ENCODE measurements around the gene INF2.

INF2 gene

DNA sequence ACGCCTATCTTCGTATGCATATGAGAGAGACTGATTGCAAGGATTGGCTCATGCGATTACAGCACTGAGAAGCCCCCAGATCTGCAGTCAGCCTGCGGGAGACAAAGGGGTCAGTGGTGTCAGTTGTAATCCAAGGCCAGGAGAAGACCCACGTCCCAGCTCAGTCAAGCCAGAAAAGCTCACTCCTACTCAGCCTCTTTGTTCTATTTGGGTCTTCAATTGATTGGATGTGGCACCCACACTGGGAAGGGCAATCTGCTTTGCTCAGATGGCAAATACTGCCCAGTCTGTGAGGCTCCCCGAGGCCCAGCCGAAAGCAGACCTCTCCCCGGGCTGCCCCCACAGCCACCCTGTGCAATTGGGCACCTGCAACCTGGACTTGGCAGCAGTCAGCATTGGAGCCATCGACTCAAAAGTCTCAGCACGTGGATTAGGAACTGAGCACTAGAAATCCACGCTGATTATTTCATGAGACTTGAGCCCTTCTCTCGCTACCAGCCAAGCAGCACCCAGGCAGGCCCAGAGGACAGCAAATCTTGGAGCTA is 45.3 kb upstream of the INF2 start:
- TF ChIP-seq, protein P1, sequence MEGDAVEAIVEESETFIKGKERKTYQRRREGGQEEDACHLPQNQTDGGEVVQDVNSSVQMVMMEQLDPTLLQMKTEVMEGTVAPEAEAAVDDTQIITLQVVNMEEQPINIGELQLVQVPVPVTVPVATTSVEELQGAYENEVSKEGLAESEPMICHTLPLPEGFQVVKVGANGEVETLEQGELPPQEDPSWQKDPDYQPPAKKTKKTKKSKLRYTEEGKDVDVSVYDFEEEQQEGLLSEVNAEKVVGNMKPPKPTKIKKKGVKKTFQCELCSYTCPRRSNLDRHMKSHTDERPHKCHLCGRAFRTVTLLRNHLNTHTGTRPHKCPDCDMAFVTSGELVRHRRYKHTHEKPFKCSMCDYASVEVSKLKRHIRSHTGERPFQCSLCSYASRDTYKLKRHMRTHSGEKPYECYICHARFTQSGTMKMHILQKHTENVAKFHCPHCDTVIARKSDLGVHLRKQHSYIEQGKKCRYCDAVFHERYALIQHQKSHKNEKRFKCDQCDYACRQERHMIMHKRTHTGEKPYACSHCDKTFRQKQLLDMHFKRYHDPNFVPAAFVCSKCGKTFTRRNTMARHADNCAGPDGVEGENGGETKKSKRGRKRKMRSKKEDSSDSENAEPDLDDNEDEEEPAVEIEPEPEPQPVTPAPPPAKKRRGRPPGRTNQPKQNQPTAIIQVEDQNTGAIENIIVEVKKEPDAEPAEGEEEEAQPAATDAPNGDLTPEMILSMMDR (IDR thresholded peaks at IDR 0.05; ENCODE audit: low read depth, low read length, missing control alignments): no peak
- H3K4me3 ChIP-seq (ENCODE audit: low read depth, low read length): no peak overlapping the region
- no peak for DNase-seq (ENCODE audit: low read depth)

DNA sequence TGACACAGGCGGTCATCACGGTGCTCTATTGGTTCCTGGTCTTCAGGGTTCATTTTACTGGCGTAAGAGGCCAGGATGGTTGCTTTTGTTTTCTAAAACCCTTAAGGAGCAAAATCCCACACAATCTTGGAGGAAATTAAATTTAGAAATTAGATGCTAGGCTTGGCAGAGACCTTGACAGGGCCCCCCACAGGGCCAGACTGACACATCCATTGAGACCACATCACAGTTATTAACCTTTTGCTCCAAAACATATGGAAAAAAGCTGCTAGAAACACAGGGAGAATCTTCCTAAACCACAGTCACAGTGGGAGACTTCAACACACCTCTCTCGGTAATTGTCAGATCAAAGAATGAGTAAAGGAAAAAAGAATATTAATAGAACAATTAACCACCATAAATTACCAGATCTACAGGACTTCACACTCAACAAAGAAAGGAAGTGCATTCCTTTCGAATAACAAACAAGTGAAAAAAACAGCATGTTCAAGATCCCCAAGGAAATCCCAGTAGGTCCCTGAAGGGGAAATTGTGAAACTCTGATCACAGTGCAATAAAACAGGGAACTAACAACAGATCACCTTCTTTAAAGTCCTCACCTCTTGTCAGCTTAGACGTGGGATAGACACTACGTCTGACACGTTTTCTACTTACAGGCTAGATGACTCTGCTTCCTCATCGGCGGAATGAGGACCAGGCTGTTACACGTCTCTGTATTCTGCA is 44.6 kb upstream of the INF2 start:
- DNase-seq (ENCODE audit: low read depth): no peak
- TF ChIP-seq, protein P1 (IDR thresholded peaks at IDR 0.05; ENCODE audit: low read depth, low read length, missing control alignments): no peak
- H3K4me3 ChIP-seq (ENCODE audit: low read depth, low read length): no peak overlapping the region

DNA sequence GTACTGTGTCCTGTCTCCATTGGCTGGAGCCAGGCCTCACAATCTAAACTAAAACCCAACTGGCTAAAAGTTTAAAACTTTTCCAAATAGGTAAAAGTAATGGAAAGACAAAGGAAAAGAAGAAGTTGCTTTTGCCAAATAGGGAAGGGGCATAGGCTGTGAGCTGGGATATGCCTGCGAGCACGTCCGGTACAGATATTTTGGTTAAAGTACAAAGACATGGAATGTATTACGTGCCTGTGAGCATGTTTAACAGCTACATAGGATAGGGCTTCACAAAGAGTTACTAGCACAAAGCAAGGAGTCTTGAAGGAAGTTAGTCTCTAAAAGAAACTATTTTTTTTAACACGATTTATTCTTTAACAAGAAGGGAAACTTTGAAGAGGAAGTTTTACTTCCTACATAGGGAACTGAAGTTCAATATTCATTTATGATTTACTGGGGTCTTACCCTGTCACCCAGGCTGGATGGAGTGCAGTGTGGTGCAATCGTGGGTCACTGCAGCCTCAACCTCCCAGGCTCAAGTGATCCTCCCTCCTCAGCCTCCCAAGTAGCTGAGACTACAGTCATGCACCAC is 41.9 kb upstream of the INF2 start:
- no peak overlapping the region for H3K4me3 ChIP-seq (ENCODE audit: low read depth, low read length)
- DNase-seq (ENCODE audit: low read depth): no peak

DNA sequence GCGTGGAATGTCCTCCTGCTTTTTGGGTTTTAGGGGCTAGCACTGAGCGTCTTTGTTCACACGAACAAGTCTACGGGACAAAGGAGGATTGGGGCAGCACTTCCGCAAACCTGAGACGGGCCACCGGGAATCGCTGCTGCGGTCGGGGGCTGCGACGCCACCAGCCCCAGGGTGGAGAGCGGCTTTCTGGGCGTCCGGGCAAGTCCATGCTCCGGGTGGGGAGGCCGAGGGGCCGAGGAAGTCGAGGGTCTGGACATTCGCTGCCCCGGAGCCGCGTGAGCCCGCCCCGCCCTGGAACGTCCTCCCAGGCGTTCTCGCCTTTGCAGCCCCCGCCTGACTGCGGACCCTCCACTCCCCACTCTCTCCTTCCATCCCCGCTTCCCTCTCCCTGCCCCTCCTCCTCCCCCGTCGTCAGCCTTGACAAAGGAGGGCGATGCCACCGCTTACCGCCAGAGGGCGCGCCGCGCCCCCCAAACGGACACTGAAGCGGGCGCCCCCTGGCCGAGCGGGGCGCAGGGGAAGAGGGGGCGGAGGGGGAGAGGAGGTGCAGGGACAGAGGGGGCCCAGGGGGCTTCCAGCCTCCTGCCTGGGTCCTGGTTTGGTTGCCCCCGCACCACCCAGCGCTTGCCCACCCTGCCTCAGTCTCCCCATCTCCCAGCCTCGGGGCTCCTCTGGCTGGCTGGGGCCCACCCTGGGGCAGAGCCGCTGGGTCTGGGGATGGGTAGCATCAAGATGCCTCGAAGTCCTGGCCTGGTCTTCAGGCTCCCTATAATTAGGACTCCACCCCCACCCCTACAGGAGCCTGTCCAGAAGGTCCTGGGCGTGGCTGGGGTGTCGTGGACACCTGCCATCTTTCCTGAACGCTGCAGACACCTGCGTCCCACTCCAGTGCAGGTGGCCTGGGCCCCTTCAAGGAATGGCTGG is 39.1 kb upstream of the INF2 start:
- TF ChIP-seq, protein P1 (IDR thresholded peaks at IDR 0.05; ENCODE audit: low read depth, low read length, missing control alignments): peak; percentile 99
- DNase-seq (ENCODE audit: low read depth): no peak
- peak overlapping the region; percentile 29 for H3K4me3 ChIP-seq (ENCODE audit: low read depth, low read length)

More for the DNA sequence above, 41.9 kb upstream of the INF2 start:
- TF ChIP-seq, protein P1 (IDR thresholded peaks at IDR 0.05; ENCODE audit: low read depth, low read length, missing control alignments): no peak

DNA sequence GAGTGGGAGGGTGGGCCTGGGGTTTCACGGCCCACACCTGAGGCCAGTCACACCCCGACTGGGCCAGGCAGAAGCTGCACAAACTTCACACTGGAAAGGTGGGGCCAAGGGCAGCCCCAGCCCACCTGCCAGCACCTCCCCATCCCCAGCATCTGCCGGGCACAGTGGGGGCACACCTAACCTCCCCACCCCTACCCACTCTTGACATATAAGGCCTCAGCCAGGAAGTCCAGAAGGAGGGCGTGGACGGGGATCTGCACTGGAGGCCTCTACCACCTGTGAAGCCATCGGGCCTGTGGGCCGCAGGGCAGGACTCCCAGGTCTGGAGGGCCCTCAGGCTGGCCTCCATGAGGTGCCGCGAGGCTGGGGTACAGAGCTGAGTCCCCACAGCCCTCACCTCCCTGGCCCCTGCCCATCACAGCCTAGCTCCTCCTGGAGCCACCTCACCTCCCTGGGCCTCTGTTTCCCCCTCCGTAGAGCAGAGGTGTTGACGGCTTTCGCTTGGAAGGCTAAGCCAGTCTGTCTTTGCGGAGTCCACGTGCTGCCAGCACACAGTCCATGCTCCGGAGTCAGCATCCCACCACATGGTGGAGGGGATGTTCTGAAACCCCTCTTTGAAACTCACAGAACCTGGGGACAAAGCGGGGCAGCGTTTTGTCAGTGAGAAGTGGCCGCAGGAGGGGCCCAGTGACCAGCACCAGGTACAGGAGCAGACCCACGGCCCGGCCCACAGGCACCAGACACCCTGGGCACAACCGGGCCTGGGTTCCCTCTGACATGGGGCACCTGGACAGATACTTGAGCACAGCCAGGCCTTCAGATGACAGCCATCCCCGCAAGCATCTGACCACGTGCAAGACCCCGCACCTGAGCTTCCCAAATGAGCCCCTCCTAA is 38.2 kb upstream of the INF2 start:
- TF ChIP-seq, protein P1 (IDR thresholded peaks at IDR 0.05; ENCODE audit: low read depth, low read length, missing control alignments): no peak
- DNase-seq (ENCODE audit: low read depth): no peak
- H3K4me3 ChIP-seq (ENCODE audit: low read depth, low read length): no peak overlapping the region

DNA sequence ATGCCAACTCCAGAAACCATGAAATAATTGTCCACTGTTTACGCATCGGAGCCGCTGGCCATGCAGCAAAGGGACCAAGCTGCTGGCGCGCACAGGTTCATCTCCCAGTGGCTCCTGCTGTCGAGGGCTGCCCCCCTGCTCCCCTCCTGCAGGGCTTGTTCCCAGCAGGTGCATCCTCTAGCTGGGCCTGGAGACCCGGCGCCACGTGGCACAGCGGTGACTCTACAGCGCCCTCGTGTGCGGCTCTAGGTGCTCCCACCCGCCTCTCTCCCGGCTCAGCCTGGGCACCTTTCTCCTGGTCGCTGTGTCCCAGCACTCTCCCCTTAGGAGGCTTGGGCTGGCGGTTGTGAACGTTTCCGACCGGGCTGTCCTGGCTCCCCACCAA is 37.5 kb upstream of the INF2 start:
- DNase-seq (ENCODE audit: low read depth): no peak
- TF ChIP-seq, protein P1 (IDR thresholded peaks at IDR 0.05; ENCODE audit: low read depth, low read length, missing control alignments): no peak
- H3K4me3 ChIP-seq (ENCODE audit: low read depth, low read length): no peak overlapping the region
